SH-SY5Y (cell line): ENCODE data around the gene ADNP.

Experiments used
- GATA2 ChIP-seq: IDR thresholded peaks from 2 replicates; pipeline ENCODE4 v1.6.1; 2011; ENCODE audit warnings: mild to moderate bottlenecking, low read depth, low read length
- GATA3 ChIP-seq: IDR thresholded peaks from 2 replicates; pipeline ENCODE4 v1.6.1; 2011; ENCODE audit warnings: low read depth, mild to moderate bottlenecking, low read length, moderate library complexity

ADNP gene

DNA sequence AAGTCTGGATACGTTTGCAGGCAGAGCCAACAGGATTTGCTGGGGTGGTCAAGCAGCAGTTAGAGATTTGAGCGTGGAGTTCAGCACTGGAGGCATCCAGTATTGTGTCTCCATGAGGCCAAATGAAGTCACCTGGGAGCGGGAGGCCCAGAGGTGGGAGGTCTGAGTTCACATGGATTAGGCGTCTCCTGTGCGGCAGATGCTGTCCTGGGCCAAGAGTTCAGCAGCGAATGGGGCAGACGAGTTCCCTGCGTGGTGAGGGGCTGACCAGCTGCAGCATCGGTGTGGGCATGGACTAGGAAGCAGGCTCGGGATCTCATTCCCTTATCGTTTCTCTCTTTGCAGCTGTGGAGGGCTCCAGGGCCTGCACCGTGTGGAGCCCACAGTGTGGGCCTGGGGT is 70.2 kb downstream of the ADNP start:
- TF ChIP-seq GATA2 (no peak), GATA3 (no peak)

DNA sequence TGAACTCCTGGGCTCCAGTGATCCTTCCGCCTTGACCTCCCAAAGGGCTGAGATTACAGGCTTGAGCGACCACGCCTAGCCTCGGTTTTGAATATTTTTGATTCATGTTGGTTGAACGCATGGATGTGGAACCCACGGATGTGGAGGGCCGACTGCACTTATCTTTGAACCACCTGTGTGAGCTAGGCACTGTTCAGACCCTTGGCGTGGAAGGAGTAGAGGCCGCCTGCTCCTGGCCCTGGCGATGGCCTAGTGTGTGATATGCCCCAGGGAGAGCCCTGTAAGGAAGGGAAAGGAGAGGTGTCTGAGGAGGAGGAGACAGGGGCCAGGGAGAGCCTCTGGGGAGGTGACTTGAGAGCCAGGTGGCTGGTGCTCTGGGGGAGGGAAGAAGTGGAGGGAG is 72.1 kb downstream of the ADNP start:
- TF ChIP-seq GATA3 (no peak), GATA2 (no peak)

DNA sequence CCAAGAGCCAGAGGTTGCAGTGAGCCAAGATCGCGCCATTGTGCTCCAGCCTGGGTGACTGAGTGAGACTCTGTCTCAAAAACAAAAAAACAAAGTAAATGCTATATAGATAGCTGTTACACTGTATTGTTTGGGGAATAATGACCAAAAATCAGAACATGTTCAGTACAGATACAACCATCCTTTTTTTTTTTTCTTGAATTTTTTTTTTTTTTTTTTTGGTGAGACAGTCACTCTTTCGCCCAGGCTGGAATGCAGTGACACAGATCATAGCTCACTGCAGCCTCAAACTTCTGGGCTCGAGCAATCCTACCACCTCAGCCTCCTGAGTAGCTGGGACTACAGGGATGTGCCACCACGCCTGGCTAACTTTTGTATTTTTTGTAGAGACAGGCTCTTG is 72.7 kb downstream of the ADNP start:
- TF ChIP-seq GATA3 (no peak), GATA2 (no peak)

DNA sequence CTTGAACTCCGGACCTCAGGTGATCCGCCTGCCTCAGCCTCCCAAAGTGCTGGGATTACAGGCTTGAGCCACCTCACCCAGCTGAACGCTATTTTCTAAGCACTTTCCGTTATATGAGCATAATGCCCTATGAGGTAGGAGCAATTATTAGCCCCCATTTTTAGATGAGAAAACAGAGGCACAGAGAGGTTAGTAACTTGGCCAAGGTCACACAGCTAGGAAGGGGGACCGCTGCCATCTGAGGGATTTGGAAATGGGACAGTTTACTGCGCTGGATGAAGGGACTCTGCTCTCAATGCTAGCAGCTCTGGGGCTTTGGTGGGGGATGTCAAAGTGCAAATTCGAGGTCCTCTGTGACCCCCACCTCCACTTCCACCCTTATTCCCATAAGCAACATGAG is 73.9 kb downstream of the ADNP start:
- TF ChIP-seq GATA3 (no peak), GATA2 (no peak)

DNA sequence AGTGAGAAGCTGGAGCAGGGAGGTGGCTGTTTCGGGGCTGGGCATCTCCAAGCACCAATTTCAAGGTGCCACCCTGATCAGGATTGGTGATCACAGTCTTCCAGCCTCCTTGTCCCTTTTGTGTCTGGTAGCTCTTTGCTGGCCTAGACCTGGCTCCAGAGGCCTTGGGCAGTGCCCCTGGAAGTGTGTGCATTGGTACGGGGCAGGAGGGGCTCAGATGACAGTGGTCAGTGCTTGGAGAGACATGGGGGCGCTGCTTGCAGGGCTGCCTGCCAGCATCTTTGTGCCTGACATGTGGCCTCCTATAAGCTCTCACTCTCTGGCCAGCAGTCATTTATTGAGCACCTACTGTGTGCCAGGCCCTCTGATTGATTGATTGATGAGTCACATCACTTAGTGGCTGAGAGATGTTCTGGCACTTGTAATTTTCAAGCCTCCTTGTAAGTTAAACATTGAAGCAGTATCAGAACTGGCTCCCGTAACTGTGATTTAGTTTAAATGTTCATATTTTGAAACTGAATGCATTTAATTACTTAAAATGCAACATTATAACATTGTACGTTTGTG is 74.7 kb downstream of the ADNP start:
- TF ChIP-seq GATA3 (no peak), GATA2 (no peak)

DNA sequence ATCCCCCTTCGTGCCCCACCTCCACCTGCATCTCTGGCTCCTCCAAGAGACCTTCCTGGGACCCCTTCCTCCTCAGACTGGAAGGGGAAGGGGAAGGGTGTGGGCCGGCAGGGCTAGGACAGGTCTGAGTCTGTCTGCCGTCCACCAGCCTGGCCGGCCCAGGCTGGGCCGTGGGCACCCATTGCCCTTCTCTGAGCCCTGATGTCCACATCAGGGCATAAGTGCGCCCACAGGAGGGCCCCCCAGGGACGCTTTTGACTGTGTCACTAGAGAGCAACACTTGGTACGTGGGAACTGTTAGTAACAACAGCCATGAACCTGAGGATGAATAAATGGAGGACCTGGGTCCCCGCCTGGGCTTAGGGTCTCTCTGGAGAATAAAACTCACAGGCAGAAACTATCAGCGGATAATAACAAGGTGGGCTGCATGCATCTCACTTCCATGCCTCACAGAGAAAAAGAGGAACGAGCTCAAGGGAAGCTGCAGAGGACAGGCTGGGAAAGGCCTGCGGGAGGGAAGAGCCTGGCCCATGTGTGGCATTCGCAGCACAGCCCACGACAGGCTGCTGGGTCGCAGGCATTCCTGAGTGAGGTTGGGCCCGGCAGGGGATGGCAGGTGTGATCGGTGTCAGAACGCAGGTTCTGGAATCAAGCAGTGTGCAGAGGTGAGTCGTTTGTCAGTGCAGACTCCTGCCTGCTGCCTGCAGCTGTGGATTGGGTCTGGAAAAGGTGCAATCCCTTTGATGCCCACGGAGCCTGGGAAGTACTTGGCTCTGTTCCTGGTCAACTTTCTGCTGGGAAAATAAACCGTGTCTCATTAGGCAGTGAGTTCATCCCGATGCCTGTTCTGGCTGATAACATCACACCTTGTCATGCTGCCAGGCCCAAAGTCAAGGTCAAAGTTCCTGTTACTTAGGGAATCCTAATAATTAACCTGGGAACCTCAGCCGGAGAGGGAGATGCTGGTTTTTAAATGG is 75.5 kb downstream of the ADNP start:
- TF ChIP-seq GATA2 (peak; percentile 72), GATA3 (no peak)

DNA sequence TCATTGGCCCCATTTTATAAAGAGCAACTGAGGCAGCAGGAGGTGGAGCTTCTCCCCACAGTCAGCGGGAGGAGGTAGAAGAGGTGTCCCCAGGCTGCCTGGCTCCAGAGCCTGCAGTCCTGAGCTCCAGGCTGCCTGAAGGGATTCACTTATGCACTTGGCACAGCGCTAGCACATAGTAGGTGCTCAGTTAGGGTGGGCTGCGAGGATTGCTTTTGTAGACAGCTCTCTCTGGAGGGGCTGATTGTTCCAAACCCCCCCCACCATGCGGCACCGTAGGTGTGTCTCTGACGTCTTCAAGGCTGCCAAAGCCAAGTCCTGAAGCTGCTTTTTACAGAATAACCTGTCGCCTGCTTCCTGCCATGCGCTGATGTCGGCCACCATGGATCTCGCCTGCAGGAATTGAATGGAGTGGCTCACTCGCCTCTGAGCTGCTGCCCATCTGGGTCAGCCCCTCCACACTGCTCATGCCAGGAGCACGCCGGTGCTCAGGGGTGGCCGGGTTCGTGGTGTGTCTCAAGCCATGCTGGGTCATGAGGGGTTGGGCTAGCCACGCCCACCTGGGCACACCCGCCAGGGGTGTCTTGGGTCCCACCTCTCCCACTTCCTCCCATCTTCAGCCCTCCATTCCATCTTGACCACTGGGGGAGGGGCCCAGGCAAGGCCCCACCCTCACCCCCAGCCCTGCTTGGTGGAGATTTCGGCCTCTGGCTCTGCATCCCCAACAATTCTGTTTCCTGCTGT is 76.6 kb downstream of the ADNP start:
- TF ChIP-seq GATA3 (no peak), GATA2 (no peak)

DNA sequence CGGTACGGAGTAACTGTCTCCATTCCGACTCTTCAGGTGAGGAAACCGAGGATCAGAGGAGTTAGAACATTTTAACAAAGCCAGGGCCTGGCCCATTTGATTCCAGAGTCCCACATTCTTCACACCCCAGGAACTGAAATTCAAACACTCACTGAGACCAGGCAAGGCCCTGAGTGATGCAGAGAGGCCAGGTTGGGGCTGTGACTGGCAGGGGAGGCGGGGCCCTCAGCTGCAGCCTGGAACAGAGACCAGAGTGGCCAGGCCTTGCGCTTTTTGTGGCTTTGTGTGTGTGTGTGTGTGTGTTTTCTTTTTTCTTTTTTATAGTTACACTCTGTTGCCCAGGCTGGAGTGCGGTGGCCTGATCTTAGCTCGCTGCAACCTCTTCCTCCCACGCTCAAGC is 79.2 kb downstream of the ADNP start:
- no peak for TF ChIP-seq GATA2
- TF ChIP-seq GATA3, result no peak

DNA sequence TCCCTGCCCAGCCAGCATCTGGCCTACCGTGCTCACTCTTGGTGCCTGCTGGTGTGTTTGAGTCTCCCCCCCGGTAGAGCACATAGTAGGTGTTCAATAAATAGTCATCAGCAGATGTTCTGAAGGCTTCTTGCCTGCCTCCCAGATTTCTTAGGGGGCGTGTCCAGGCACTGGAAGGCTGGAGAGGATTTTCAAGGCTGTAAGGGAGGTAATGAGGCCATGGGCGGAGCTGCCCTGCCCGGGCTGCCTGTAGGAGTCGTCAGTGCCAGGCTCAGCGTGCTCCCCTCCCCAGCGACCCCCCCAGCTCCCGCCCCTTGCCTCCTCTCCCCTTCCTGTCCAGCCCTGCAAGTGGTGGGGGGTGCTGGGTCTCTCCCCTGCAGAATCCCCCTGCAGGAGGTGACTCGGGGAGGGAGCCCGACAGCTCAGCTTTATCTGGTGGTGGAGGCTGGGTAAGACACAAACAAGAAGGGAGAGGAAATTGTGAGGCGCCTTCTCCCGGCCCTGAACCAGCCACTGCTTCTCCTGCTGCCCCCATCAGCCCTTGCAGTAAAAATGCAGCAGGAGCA is 80.4 kb downstream of the ADNP start:
- TF ChIP-seq GATA3, result no peak

DNA sequence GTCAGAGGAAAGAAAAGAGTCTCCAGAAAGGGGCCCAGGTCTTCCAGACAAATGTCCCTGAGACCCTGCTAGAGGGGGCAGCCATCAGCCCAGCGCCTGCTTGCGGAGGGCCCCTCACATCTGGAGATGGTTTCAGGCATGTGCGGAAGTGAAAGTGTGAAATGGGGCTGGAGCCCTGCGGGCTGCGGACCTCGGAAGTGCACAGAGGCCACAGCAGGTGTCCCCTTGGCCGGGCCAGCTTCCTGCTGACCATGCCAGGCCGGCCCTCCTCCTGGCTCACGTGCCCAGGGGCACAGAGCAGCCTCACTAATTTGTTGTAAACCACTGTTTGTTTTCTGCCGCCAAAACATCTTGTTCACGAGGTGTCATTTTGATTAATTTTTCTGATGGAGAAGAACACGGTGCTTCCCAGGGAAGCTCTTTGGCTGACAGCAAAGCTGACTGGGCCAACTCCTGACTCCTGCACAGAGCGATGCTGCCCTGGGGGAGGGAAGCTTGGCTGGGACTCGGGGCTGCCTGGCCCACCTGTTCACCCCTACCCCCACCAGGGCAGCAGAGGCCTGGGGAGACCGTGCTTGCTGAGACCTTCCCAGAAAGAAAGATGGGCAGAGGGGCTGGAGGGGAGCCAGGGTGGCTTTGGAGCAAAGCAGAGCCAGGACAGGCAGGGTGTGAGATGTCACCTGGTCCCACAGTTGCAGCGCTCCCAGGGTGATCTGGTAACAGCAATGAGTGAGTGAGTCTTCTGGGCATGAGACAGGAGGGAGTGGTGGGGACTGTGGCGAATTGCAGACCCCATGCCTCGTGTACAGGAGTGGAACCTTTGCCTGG is 82.2 kb downstream of the ADNP start:
- TF ChIP-seq GATA3 (no peak), GATA2 (no peak)

DNA sequence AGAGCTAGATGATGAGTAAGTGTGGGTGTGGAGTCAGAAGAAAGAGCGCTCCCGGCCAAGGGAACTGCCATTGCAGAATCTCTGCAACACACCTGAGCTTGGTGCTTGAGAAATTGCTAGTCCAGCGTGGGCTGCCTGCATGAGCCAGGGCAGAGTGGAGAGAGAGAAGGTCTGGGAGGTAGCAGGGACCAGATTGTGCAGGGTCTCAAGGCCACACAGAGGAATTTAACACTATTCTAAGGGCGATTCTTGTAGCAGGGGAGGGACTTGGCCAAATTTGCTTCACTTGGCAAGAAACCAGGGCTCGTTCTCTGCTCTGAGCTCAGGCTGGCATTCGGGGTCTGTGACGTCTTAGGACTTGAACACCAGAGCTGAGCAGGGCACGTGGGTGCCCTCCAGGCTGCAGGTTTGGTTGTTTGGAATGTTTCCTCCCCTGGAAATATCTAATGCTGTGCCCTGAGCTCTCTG is 82.9 kb downstream of the ADNP start:
- TF ChIP-seq GATA3 (no peak), GATA2 (no peak)

DNA sequence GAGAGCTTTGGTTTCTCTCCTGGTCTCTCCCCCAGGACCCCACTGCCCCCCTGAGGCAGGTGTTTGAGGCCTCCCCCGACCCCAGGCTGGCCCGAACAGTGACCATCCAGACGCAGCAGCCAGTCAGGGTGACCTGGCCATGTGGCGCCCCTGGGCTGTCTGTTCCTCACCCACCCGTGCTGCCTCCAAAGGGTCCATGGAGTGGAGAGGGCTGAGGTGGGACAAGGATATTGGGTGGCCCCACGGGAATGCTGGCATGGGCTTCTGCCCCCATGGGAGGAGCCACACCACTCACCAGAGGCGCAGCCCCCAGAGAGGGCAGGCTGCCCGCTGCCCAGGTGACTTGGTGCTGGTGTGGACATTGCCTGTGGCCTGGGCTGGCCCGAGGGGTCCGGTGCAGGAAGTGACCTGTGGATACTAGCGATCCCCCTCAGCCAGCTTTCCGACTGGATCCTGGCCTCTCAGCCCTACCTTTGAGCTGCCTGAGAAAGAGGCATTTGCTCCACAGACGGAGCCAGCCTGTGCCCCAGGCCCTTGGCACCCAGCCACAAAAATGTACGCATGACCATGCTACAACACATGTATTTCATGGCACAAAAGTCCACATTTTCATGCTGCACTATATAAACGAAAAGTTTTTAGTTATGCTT is 85.5 kb downstream of the ADNP start:
- TF ChIP-seq GATA2, result no peak
- TF ChIP-seq GATA3, result no peak
